Pancreas (tissue), 10 donors: ENCODE data around the gene GPC1. TPM values are rescaled to one million over a fixed set of nuclear protein-coding genes. Genes with fewer than 3 reads are reported as not detected.

ENCODE experiments used
- ATAC-seq, 4 donors: fragments of 200-7000 bp; cut with Tn5 transposase; one replicate each; pipeline versions ENCODE4 v1.8.0 to v1.9.1; 2020; ENCODE audit warnings: mild to moderate bottlenecking in 4 of 4, moderate library complexity in 4 of 4
- DNase-seq, 6 donors: peaks; one replicate each; pipeline ENCODE4 v3.0.0-alpha.2; 2020
- FAIRE-seq: peaks from 2 replicates; lab custom pipeline; 2012; peaks lifted over from hg19 to GRCh38; lab: Jason Lieb, UNC
- H3K27ac ChIP-seq, 4 donors: fragments of 200-600 bp; sonication (generic); 1 replicate in 3 of 4; 2 replicates in 1 of 4; pipeline versions ENCODE4 v1.5.0 to v1.8.0; 2020
- H3K27me3 ChIP-seq, 4 donors: fragments of 200-600 bp; one replicate each; pipeline ENCODE4 v1.8.0; 2021
- H3K36me3 ChIP-seq, 3 donors: fragments of 200-600 bp; sonication (generic) in 1 of 3; one replicate each; pipeline versions ENCODE4 v1.5.0 to v1.8.0; 2020 to 2021
- H3K4me1 ChIP-seq, 3 donors: fragments of 200-600 bp; one replicate each; pipeline ENCODE4 v1.8.0; 2021
- H3K4me3 ChIP-seq, 4 donors: fragments of 200-600 bp; sonication (generic) in 2 of 4; one replicate each; pipeline versions ENCODE4 v1.5.0 to v1.8.0; 2020 to 2021
- H3K9me3 ChIP-seq, 4 donors: fragments of 200-600 bp; one replicate each; pipeline ENCODE4 v1.8.0; 2021
- WGBS, 2 donors: extraction: QIAGEN DNeasy Blood & Tissue Kit; methylation state at CpG; one replicate each; pipeline ENCODE4 v1.1.7; 2013; 5-methylcytosine and 5-hydroxymethylcytosine counted together
- intact Hi-C, 3 donors: fragments of 100-400 bp; cut with DNase I; formaldehyde crosslinking; loops; one replicate each; pipeline versions ENCODE4 v1.11.1 to v1.14.2; 2022
- polyA plus RNA-seq, 2 donors: library from polyadenylated mRNA; stranded (reverse); fragments of 200-250 nt; gene quantifications; one replicate each; pipeline ENCODE4 v1.2.3, GENCODE V29; 2013
- total RNA-seq, 6 donors: library from RNA; stranded (reverse); fragmentation: NEBNext Ultra II Directional in 4 of 6; extraction: Animal tissue kit (Norgen Biotek cat#: 25700) in 4 of 6; gene quantifications; one replicate each; pipeline versions ENCODE4 v1.2.1 to v1.2.4, GENCODE V29; 2021 to 2023
- TF ChIP-seq, protein P1 (sequence below), 4 donors: fragments of 200-600 bp; sonication (generic) in 3 of 4; IDR thresholded peaks; one replicate each; pipeline versions ENCODE4 v1.5.0 to v1.8.0; 2021; ENCODE audit warnings: antibody characterized with exemption in 4 of 4
- donor health status: healthy with polysubstance abuse.
- donor health status: DM: no; HTN: no; CAD: no; lungs with moderate emphysema.
- donor health status: DM: no; HTN: no; CAD: no.
- donor health status: control.
- donor health status: control.
- donor health status: Bipolar disorder and iron deficiency.
- donor health status: DM: yes; HTN: yes; CAD: no.
- donor health status: DM: no; HTN: no; CAD: no.
- donor health status: DM: no; HTN: no; CAD: no.
- donor health status: DM: yes; HTN: yes; CAD: no.

Gene GPC1
- total and polyA plus RNA-seq, 8 donors, result 11.7 to 37.6 (median 18.0) TPM

- H3K4me3 ChIP-seq, result no peak overlapping the region
- no peaks in the 10 kb centered on the region for H3K27me3 ChIP-seq
- intact Hi-C loops, result loop anchor here in 1 of 3 donors (10.0 kb wide), 1 partner anchor 225 kb away; no protein-coding TSS in a partner anchor
- peaks cover 0 to 3% (median 0%) of the 10 kb centered on the region in 3 donors for H3K4me1 ChIP-seq
- no peaks in the 10 kb centered on the region for H3K9me3 ChIP-seq
- 75 to 77% methylated on average over 22 of the region's 22 CpGs for WGBS, 2 donors
- no peak for FAIRE-seq
- ATAC-seq, result no peak
- no peaks in the 10 kb centered on the region for H3K36me3 ChIP-seq
- TF ChIP-seq, protein P1, sequence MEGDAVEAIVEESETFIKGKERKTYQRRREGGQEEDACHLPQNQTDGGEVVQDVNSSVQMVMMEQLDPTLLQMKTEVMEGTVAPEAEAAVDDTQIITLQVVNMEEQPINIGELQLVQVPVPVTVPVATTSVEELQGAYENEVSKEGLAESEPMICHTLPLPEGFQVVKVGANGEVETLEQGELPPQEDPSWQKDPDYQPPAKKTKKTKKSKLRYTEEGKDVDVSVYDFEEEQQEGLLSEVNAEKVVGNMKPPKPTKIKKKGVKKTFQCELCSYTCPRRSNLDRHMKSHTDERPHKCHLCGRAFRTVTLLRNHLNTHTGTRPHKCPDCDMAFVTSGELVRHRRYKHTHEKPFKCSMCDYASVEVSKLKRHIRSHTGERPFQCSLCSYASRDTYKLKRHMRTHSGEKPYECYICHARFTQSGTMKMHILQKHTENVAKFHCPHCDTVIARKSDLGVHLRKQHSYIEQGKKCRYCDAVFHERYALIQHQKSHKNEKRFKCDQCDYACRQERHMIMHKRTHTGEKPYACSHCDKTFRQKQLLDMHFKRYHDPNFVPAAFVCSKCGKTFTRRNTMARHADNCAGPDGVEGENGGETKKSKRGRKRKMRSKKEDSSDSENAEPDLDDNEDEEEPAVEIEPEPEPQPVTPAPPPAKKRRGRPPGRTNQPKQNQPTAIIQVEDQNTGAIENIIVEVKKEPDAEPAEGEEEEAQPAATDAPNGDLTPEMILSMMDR (IDR thresholded peaks at IDR 0.05), result no peak
- H3K27ac ChIP-seq, result no peak overlapping the region
- peak in 2 of 6 donors; percentile 11 to 49 for DNase-seq
Measured at GRCh38 chr2:240449764-240450531, 14.5 kb downstream of the GPC1 start.

DNA sequence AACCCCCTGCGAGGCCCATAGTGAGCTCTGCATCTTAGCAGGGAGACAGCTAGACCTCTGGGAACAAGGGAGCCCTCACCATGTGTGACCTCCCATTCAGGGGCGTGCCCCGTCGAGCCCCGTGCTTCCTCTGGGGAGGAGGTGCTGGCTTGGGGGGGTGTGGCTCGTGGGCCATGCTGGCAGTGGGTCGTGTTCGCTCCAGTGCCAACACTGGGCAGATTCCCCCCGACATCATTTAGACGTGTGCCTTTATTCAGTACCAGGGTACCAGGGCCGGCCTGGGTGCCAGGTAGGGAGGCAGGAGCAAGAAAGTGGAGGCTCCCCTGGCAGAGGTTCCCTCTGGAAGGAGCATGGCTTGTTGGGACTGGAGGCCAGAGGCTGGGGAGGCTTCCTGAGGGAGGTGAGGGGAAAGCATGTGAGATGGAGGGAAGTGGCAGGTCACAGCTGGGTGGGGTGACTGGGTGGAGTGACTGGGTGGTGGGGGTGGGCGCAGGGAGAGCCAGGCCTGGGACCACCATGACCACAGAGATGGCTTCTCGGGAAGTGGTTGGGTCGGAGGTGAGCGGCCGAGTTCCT is 15.2 kb downstream of the GPC1 start:
- intact Hi-C loops, result no loop called here
- Histone ChIP-seq H3K4me3 (no peak overlapping the region), H3K36me3 (no peaks in the 10 kb centered on the region), H3K27ac (no peak overlapping the region), H3K4me1 (peaks cover 0 to 3% (median 0%) of the 10 kb centered on the region in 3 donors), H3K9me3 (no peaks in the 10 kb centered on the region), H3K27me3 (no peaks in the 10 kb centered on the region)
- DNase-seq, result peak in 2 of 6 donors; percentile 25 to 57
- WGBS, 2 donors, result 76 to 86% methylated on average over 16 of the region's 16 CpGs
- no peak for ATAC-seq
- TF ChIP-seq, protein P1 (IDR thresholded peaks at IDR 0.05), result no peak
- FAIRE-seq, result no peak

DNA sequence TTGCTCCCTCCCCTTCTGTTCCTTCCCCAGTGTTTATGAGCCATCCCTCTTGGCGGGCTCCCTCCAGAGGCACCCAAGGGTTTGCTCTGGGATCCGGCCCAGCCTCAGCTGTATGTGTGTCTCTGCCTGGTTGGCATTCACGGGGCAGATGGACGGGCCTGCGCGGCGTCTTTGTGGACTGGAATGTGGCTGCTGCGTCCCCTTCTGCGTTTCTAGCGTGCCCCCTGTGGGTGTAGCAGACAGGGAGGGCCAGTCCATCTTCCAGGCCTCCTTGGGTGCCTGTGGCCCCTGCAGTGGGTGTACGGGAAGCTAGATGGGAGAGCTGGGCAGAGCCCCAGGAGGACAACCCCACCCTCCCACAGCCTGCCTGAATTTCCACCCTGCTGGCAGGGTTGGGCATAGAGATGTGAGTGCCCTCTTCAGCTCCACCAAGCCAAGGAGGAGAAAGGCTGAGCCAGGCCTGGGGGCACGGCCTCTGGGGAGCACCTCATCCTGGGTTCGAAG is 15.7 kb downstream of the GPC1 start:
- Histone ChIP-seq H3K9me3 (no peaks in the 10 kb centered on the region), H3K4me1 (peaks cover 0 to 3% (median 0%) of the 10 kb centered on the region in 3 donors), H3K27me3 (no peaks in the 10 kb centered on the region), H3K4me3 (no peak overlapping the region), H3K27ac (no peak overlapping the region), H3K36me3 (no peaks in the 10 kb centered on the region)
- ATAC-seq, result no peak
- DNase-seq, result peak in 2 of 6 donors; percentile 24 to 67
- FAIRE-seq, result no peak
- TF ChIP-seq, protein P1 (IDR thresholded peaks at IDR 0.05), result no peak
- intact Hi-C loops, result no loop called here
- WGBS, 2 donors, result 94 to 96% methylated on average over 12 to 13 of the region's 13 CpGs

DNA sequence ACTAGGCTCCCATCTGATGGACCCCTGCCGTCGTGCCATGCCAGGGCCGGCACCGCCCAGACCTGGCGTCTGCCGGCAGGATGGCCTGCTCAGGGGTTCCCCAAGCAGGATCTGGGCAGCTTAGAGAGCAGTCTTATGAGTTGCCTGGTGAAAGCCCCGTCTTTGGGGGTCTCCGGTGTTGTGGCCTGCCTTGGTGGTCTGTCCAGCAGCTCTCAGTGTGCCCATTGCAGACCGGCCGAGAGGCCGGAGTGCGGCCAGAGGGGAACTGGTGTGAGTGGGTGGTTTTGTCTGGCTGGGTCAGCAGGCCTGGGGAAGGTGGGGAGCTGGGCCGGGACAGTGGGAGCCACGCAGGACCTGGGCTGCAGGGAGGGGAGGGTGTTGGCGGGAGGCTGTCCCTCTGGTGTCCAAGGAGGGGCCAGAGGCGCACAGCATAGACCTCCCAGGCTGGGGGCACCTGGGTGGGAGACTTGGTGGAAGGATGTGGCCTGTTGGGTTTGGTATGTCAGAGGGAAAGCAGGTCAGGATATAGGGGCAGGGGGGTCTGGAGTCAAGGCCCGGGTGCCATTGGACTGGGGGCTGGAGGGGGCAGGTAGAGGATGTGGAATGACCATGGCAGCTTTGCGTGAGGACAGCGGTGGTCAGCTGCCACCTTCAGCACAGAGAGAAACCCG is 16.5 kb downstream of the GPC1 start:
- Histone ChIP-seq H3K27me3 (no peaks in the 10 kb centered on the region), H3K4me1 (peaks cover 0 to 3% (median 0%) of the 10 kb centered on the region in 3 donors), H3K27ac (no peak overlapping the region), H3K4me3 (peak overlapping the region in 3 of 4 donors; percentile 38 to 65 (median 59)), H3K36me3 (no peaks in the 10 kb centered on the region), H3K9me3 (no peaks in the 10 kb centered on the region)
- ATAC-seq (no peak), DNase-seq (peak in 3 of 6 donors; percentile 45 to 77 (median 53)), FAIRE-seq (no peak)
- intact Hi-C loops, result no loop called here
- TF ChIP-seq, protein P1 (IDR thresholded peaks at IDR 0.05), result no peak
- WGBS, 2 donors, result 67 to 68% methylated on average over 20 of the region's 20 CpGs
